CD8-positive, alpha-beta memory T cell (primary cell): ENCODE measurements around the gene CHFR. TPM values are rescaled to one million over a fixed set of nuclear protein-coding genes. Genes with fewer than 3 reads are reported as not detected.
"Not testable (repeated sequence)": the region's sequence is repeated elsewhere in the genome, so short reads cannot be mapped to it uniquely, and the experiment has no call there.

ENCODE experiments used
- CTCF ChIA-PET: fragments of 350-600 bp; sonication (Branson Sonifier 250); formaldehyde crosslinking; loops from one replicate; lab custom pipeline; 2021; ENCODE audit warnings: antibody characterized with exemption; lab: Charles Lee
- POLR2A ChIA-PET: fragments of 350-600 bp; sonication (Branson Sonifier 250); formaldehyde crosslinking; loops from one replicate; lab custom pipeline; 2021; ENCODE audit warnings: antibody characterized with exemption; lab: Charles Lee
- DNase-seq, 5 donors: peaks; one replicate each; pipeline versions ENCODE4 v3.0.0 to v3.0.0-alpha.2; 2020 to 2022; ENCODE audit warnings: mixed read lengths in 1 of 5
- H3K27ac ChIP-seq: one replicate; pipeline ENCODE4 v1.7.0; 2013; ENCODE audit warnings: low read depth, mild to moderate bottlenecking, low read length, moderate library complexity
- H3K27me3 ChIP-seq: 2 replicates; pipeline ENCODE4 v1.7.0; 2013; ENCODE audit warnings: low read length, mild to moderate bottlenecking; ENCODE audit not compliant: insufficient read depth, poor library complexity, severe bottlenecking
- H3K36me3 ChIP-seq: 2 replicates; pipeline ENCODE4 v1.7.0; 2013; ENCODE audit warnings: mild to moderate bottlenecking, low read length, moderate library complexity; ENCODE audit not compliant: insufficient read depth
- H3K4me1 ChIP-seq: 2 replicates; pipeline ENCODE4 v1.7.0; 2013; ENCODE audit warnings: mild to moderate bottlenecking, low read length, moderate library complexity; ENCODE audit not compliant: insufficient read depth
- H3K4me3 ChIP-seq: 2 replicates; pipeline ENCODE4 v1.7.0; 2013; ENCODE audit warnings: mild to moderate bottlenecking, low read length
- H3K9me3 ChIP-seq: 2 replicates; pipeline ENCODE4 v1.7.0; 2013; ENCODE audit warnings: mild to moderate bottlenecking, low read length
- H3K27ac Mint-ChIP-seq, 8 donors: one replicate each; pipeline ENCODE4 v1.8.0; 2020 to 2021; ENCODE audit warnings: mixed read lengths in 8 of 8, mild to moderate bottlenecking in 6 of 8, inconsistent platforms in 3 of 8, moderate library complexity in 3 of 8
- H3K27me3 Mint-ChIP-seq, 2 donors: one replicate each; pipeline ENCODE4 v1.8.0; 2020 to 2021; ENCODE audit warnings: mixed read lengths in 2 of 2, mild to moderate bottlenecking in 1 of 2, moderate library complexity in 1 of 2
- H3K36me3 Mint-ChIP-seq, 3 donors: one replicate each; pipeline ENCODE4 v1.8.0; 2020 to 2021; ENCODE audit warnings: mixed read lengths in 3 of 3, inconsistent platforms in 1 of 3, mild to moderate bottlenecking in 1 of 3
- H3K4me1 Mint-ChIP-seq, 3 donors: one replicate each; pipeline ENCODE4 v1.8.0; 2020 to 2021; ENCODE audit warnings: mixed read lengths in 3 of 3, inconsistent platforms in 1 of 3, mild to moderate bottlenecking in 1 of 3
- H3K4me3 Mint-ChIP-seq, 7 donors: one replicate each; pipeline ENCODE4 v1.8.0; 2020 to 2021; ENCODE audit warnings: mixed read lengths in 7 of 7, mild to moderate bottlenecking in 6 of 7, moderate library complexity in 4 of 7, inconsistent platforms in 2 of 7
- H3K9me3 Mint-ChIP-seq, 5 donors: one replicate each; pipeline ENCODE4 v1.8.0; 2020 to 2022; ENCODE audit warnings: mixed read lengths in 5 of 5, mild to moderate bottlenecking in 3 of 5, moderate library complexity in 2 of 5, inconsistent platforms in 1 of 5
- polyA plus RNA-seq: library from polyadenylated mRNA; unstranded; fragments of 300-500 nt; fragmentation: Illumina TruSeq; gene quantifications from one replicate; pipeline ENCODE4 v1.2.3, GENCODE V29; 2021
- total RNA-seq, 2 experiments: library from RNA; stranded (reverse); gene quantifications; one replicate each; pipeline ENCODE4 v1.2.3, GENCODE V29; 2021

Gene CHFR
- total and polyA plus RNA-seq, 3 experiments from 2014 or later = 35.0 to 57.7 (median 55.9) TPM

DNA sequence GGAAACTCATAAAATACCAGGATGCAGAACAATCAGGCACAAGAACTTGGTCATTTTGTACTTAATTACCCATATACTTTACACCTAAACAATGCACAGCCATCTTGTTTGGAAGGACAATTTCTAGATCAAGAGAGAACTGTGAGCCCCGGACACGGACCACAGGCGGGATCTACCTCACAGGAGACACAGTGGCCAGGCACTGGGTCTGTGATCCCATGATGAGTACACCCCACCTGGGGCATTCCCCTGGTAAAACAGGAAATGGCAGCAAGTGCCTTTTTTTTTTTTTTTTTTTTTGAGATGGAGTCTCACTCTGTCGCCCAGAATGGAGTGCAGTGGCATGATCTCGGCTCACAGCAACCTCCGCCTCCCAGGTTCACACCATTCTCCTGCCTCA lies 74.0 kb downstream of the CHFR start:
- Mint-ChIP-seq H3K27ac (peak overlapping the region in 3 of 8 donors; percentile 39 to 76 (median 48)), H3K27me3 (no peaks in the 10 kb centered on the region), H3K9me3 (no peaks in the 10 kb centered on the region), H3K36me3 (peaks cover 4 to 73% (median 14%) of the 10 kb centered on the region in 3 donors), H3K4me1 (peaks cover 11 to 25% (median 12%) of the 10 kb centered on the region in 3 donors), H3K4me3 (no peak overlapping the region)
- no peaks in the 10 kb centered on the region for H3K9me3 ChIP-seq
- no peaks in the 10 kb centered on the region for H3K27me3 ChIP-seq
- ChIA-PET POLR2A (no interaction called here), CTCF (no interaction called here)
- no peak overlapping the region for H3K4me3 ChIP-seq
- DNase-seq = no peak
- H3K27ac ChIP-seq = no peak overlapping the region
- H3K36me3 ChIP-seq = peaks cover 34% of the 10 kb centered on the region
- H3K4me1 ChIP-seq = no peaks in the 10 kb centered on the region

DNA sequence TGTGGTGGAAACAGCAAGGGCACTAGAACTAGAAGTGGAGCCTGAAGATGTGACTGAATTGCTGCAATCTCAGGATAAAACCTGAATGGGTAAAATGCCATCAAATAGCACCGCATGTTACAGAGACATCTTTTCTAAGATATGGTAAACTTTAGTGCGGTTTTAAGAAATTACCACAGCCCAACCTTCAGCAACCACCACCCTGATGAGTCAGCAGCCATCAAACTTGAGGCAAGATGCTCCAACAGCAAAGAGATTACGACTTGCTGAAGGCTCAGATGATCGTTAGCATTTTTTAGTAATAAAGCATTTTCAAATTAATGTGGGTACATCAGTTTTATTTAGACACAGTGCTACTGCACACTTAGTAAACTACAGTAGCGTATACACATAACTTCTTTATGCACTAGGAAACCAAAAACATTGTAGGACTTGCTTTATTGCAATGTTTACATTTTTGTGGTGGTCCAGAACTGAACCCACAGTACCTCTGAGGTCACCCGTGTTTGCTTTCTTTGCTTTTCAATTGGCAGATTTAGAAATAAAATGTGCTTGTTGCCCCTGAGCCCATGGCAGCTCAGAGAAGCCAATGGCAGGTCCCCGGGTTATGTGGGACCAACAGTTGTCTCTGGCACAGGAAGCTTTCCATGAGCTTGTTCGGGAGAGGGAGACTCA lies 74.6 kb downstream of the CHFR start:
- Mint-ChIP-seq H3K4me1 (peaks cover 7 to 19% (median 11%) of the 10 kb centered on the region in 3 donors), H3K9me3 (no peaks in the 10 kb centered on the region), H3K27ac (peak overlapping the region in 7 of 8 donors; percentile 36 to 76 (median 62)), H3K4me3 (peak overlapping the region in 1 of 7 donors; percentile 24), H3K27me3 (no peaks in the 10 kb centered on the region), H3K36me3 (peaks cover 4 to 74% (median 14%) of the 10 kb centered on the region in 3 donors)
- peak in 3 of 5 donors; percentile 21 to 63 (median 26) for DNase-seq
- Histone ChIP-seq H3K9me3 (no peaks in the 10 kb centered on the region), H3K27me3 (no peaks in the 10 kb centered on the region), H3K4me3 (no peak overlapping the region), H3K4me1 (no peaks in the 10 kb centered on the region), H3K27ac (no peak overlapping the region), H3K36me3 (peaks cover 40% of the 10 kb centered on the region)
- POLR2A ChIA-PET = no interaction called here
- CTCF ChIA-PET = interaction anchor here (1.5 kb wide), 1 partner anchor 92 kb away, joined by 3 read pairs; no protein-coding TSS in a partner anchor

DNA sequence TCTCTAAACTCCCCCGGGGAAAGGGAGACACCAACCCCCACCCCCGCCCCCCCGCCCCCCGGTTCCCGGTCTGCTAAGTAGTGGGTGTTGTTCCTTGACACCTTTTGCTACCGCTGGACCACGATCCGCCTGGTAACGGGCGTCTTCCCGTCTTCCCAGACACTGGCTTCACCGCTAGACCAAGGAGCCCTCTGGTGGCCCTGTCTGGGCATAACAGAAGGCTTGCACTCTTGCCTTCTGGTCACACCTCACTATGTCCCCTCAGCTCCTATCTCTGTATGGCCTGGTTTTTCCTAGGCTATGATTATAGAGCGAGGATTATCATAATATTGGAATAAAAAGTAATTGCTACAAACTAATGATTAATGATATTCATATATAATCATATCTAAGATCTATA lies 78.0 kb downstream of the CHFR start:
- H3K27me3 ChIP-seq, H3K9me3 ChIP-seq, H3K4me3 ChIP-seq, H3K4me1 ChIP-seq, H3K27ac ChIP-seq, DNase-seq, H3K27ac Mint-ChIP-seq, H3K9me3 Mint-ChIP-seq, H3K4me3 Mint-ChIP-seq, POLR2A ChIA-PET, H3K27me3 Mint-ChIP-seq: not testable (repeated sequence)
- peaks cover 46% of the 10 kb centered on the region for H3K36me3 ChIP-seq
- CTCF ChIA-PET = interaction anchor here (1.1 kb wide), 1 partner anchor 20 kb away, joined by 3 read pairs; the partner anchor contains the start of gene GOLGA3
- Mint-ChIP-seq H3K4me1 (peaks cover 13 to 24% (median 20%) of the 10 kb centered on the region in 3 donors), H3K36me3 (peaks cover 6 to 75% (median 24%) of the 10 kb centered on the region in 3 donors)

DNA sequence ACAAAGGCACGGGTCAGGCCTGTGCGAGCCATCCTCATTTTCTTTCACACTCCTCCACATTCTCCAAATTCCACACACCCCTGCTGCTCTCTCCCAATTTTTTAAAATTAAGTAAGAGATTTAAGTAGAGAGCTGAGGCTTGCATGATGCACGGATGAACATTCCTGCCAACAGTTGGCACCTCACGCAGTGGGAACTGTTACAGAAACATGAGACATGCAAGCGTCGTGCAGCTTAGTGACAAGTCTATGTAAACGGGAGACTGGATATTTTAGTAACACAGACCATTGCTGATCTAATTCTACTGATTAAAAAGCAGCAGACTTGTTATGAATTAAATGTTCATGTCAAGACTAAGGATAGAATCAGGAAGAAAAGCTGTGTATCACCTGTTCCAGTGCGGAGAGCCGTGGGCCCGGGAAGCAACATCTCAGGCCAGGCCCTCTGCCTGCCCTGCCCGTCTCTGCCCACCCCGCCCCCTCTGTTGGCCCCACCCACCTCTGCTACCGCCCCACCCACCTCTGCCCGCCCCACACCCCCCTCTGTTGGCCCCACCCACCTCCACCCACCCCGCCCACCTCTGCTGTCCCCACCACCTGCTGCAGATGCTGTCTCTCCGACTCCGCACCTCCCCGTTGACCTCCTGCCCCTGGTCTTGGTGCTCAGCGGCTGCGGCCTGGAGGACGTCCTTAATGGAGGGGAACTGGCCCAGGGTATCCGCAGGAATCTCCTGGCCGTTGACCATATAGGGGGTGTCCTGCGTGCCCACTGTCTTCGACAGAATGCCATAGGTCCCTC lies 79.9 kb downstream of the CHFR start:
- Mint-ChIP-seq H3K9me3 (no peaks in the 10 kb centered on the region), H3K27me3 (no peaks in the 10 kb centered on the region), H3K36me3 (peaks cover 9 to 83% (median 30%) of the 10 kb centered on the region in 3 donors), H3K4me3 (no peak overlapping the region), H3K4me1 (peaks cover 7 to 17% (median 14%) of the 10 kb centered on the region in 3 donors), H3K27ac (no peak overlapping the region)
- Histone ChIP-seq H3K4me1 (no peaks in the 10 kb centered on the region), H3K27me3 (no peaks in the 10 kb centered on the region), H3K27ac (no peak overlapping the region), H3K4me3 (no peak overlapping the region), H3K36me3 (peaks cover 41% of the 10 kb centered on the region), H3K9me3 (no peaks in the 10 kb centered on the region)
- DNase-seq = no peak
- POLR2A ChIA-PET = interaction anchor here (0.6 kb wide), 1 partner anchor 14 kb away, joined by 10 read pairs; no protein-coding TSS in a partner anchor
- CTCF ChIA-PET = interaction anchor here (1.4 to 1.7 kb wide), 3 partner anchors 26 to 97 kb away, joined by 3 to 4 read pairs (median 3); no protein-coding TSS in a partner anchor

DNA sequence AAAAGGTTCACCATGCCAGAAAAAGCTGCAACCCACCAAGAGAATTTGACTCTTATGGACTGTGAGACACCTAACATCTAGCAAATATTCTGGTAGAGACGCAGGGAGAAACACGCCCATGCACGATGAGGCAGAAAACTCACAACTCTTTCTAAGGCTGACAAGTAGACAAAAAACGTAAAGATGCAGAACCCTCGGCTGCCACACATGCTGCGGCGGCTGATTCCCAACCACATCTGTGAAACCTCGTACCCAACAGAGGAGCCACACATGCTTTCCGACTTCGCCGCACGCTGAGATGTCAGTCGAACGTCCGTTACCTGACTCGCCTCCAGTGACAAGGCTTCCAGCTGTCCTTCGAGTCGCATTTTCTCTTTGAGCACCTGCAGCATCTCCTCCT lies 80.5 kb downstream of the CHFR start:
- CTCF ChIA-PET = interaction anchor here (1.4 to 1.7 kb wide), 3 partner anchors 25 to 98 kb away, joined by 3 to 4 read pairs (median 3); no protein-coding TSS in a partner anchor
- Histone ChIP-seq H3K4me1 (no peaks in the 10 kb centered on the region), H3K27ac (no peak overlapping the region), H3K9me3 (no peaks in the 10 kb centered on the region), H3K36me3 (peaks cover 40% of the 10 kb centered on the region), H3K27me3 (no peaks in the 10 kb centered on the region), H3K4me3 (no peak overlapping the region)
- H3K36me3 Mint-ChIP-seq = peaks cover 9 to 82% (median 29%) of the 10 kb centered on the region in 3 donors
- H3K27ac Mint-ChIP-seq = no peak overlapping the region
- peaks cover 3 to 13% (median 9%) of the 10 kb centered on the region in 3 donors for H3K4me1 Mint-ChIP-seq
- no peaks in the 10 kb centered on the region for H3K9me3 Mint-ChIP-seq
- peak in 1 of 5 donors; percentile 35 for DNase-seq
- no peaks in the 10 kb centered on the region for H3K27me3 Mint-ChIP-seq
- POLR2A ChIA-PET = interaction anchor here (0.6 kb wide), 1 partner anchor 14 kb away, joined by 10 read pairs; no protein-coding TSS in a partner anchor
- peak overlapping the region in 1 of 7 donors; percentile 27 for H3K4me3 Mint-ChIP-seq

DNA sequence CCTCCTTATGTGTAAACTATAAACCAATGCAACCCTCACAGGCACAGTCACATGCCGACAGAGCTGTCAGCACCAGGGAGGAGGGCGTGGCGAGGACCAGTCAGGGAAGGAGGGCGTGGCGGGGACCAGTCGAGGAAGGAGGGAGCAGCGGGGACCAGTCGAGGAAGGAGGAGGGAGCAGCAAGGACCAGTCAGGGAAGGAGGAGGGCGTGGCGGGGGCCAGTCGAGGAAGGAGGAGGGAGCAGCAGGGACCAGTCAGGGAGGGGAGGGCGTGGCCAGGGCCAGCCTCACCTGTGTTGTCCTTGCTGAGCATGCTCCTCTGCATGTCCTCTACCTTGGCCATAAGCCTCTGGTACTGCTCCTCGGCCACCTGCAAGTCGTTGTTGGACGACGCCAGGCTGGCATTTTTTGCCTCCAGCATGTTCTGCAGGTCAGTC lies 83.0 kb downstream of the CHFR start:
- Histone ChIP-seq H3K4me3 (no peak overlapping the region), H3K36me3 (peaks cover 55% of the 10 kb centered on the region), H3K9me3 (no peaks in the 10 kb centered on the region), H3K4me1 (no peaks in the 10 kb centered on the region), H3K27me3 (no peaks in the 10 kb centered on the region), H3K27ac (no peak overlapping the region)
- Mint-ChIP-seq H3K4me1 (peaks cover 3 to 13% (median 5%) of the 10 kb centered on the region in 3 donors), H3K27ac (peak overlapping the region in 1 of 8 donors; percentile 75), H3K9me3 (no peaks in the 10 kb centered on the region), H3K36me3 (peaks cover 9 to 89% (median 33%) of the 10 kb centered on the region in 3 donors), H3K27me3 (no peaks in the 10 kb centered on the region), H3K4me3 (no peak overlapping the region)
- DNase-seq = no peak
- POLR2A ChIA-PET = no interaction called here
- CTCF ChIA-PET = no interaction called here

DNA sequence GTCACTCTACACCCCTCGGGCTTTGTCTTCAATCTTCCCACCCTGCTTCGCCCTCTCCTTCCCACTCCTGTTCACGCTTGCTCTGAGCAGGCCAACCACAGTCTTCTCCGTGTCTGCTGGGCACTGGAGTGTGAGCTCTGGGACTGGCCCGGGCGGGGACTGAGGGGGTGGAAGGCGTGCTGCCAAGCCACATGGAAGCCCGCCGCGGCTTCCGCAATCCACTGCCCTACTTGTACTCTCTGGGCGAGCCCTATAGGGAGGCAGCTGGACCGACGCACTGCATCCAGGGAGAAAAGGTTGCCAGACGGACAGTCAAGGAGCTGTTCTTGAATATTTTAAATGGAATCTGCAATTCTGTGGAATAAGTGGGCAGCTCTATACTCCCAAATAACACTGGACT lies 83.5 kb downstream of the CHFR start:
- CTCF ChIA-PET = no interaction called here
- H3K36me3 Mint-ChIP-seq = peaks cover 9 to 90% (median 32%) of the 10 kb centered on the region in 3 donors
- H3K4me1 ChIP-seq = no peaks in the 10 kb centered on the region
- no peaks in the 10 kb centered on the region for H3K27me3 ChIP-seq
- no peaks in the 10 kb centered on the region for H3K9me3 ChIP-seq
- H3K4me1 Mint-ChIP-seq = peaks cover 3 to 13% (median 5%) of the 10 kb centered on the region in 3 donors
- DNase-seq = no peak
- H3K36me3 ChIP-seq = peaks cover 61% of the 10 kb centered on the region
- no peaks in the 10 kb centered on the region for H3K9me3 Mint-ChIP-seq
- no peaks in the 10 kb centered on the region for H3K27me3 Mint-ChIP-seq
- H3K27ac ChIP-seq = no peak overlapping the region
- no peak overlapping the region for H3K4me3 Mint-ChIP-seq
- POLR2A ChIA-PET = no interaction called here
- H3K27ac Mint-ChIP-seq = peak overlapping the region in 2 of 8 donors; percentile 47 to 75
- no peak overlapping the region for H3K4me3 ChIP-seq
